ENCODE measurements around the gene PRLR. TPM values are rescaled to one million over a fixed set of nuclear protein-coding genes. Genes with fewer than 3 reads are reported as not detected.

The PRLR gene
- total and polyA plus RNA-seq, 2 of the 13 experiments (the other 11 are each of a cell fraction or from before 2014, with no cell fraction given) = 12.2 to 13.3 TPM

DNA sequence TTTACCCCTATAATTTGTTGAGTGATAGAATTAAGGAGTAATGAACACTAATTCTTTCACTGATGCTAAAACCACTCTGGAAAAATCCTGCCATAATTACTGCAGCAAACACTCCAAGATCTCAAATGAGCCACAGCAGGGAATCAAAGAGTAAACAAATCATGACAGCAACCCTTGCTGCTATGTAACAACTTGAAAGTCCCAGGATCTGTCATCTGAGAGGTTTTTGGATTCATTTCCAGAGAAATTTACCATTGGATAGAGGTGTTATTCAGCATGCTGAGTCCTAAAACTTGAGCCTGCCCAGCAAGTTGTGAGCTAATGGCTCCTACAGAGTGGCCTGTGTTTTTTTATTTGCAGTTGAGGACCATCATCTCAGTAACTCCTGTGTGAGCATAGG is 59.2 kb downstream of the PRLR start (continued):
- no peak for TF ChIP-seq DNMT3B (CRISPR knock-in tag; conservative IDR thresholded peaks at IDR 0.05)

DNA sequence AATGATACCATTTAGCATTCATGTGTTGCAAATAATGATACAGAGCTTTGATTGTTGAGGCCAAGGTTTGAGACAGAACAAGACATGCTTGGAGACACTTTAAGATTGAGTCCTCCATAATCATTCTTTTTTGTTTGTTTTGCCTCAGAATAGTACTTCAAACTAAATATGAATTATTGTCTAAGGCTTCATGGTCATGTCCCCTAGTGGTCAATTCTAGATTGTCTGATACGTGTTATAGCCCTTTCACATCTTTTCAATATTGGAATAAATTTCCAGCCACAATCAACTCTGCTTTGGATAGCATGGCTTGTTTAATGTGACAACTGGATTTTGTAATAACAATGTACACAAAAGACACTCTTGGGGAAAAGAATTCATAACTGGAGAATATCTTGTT is 64.2 kb downstream of the PRLR start:
- WGBS (ENCODE audit: low lambda C conversion rate) = 100% methylated on average over 1 of the region's 1 CpG
- FAIRE-seq = no peak
- H3K36me3 ChIP-seq (replicated peaks in 1 of 2; ENCODE audit: control insufficient read depth in 1 of 2, insufficient read depth in 2 of 2, low read length in 2 of 2) = no peaks in the 10 kb centered on the region
- no TSS peak for BruUV-seq (replicated peaks)
- H3K79me2 ChIP-seq (ENCODE audit: insufficient read depth, low read length) = no peaks in the 10 kb centered on the region
- in situ Hi-C loops (cut with HindIII; ENCODE audit: extremely low pct_ligation_motif_present, low pct_unique_long_range_greater_than_20kb) (no loop called here), intact Hi-C loops (cut with micrococcal nuclease; ENCODE audit: unreplicated experiment) (no loop called here)
- no peak overlapping the region for H3K9ac ChIP-seq (ENCODE audit: insufficient read depth, low read depth, low read length)
- DNase-seq (ENCODE audit: low spot score) = no peak
- ATAC-seq = no peak
- H2AFZ ChIP-seq (ENCODE audit: low read length) = no peak overlapping the region
- H3K4me1 ChIP-seq (ENCODE audit: insufficient read depth, low read length) = peaks cover 16% of the 10 kb centered on the region
- H3K27me3 ChIP-seq (ENCODE audit: control insufficient read depth in 1 of 2, insufficient read depth in 2 of 2, low read length in 2 of 2) = no peaks in the 10 kb centered on the region
- H3K27ac ChIP-seq (ENCODE audit: extremely low read length, insufficient read depth, low read length) = no peak overlapping the region
- H3K9me3 ChIP-seq (ENCODE audit: low read length) = no peaks in the 10 kb centered on the region
- POLR2A ChIA-PET = no interaction called here
- CTCF ChIA-PET (ENCODE audit: low intra/inter-chr PET ratio, low total read pairs) = no interaction called here
- H3K4me3 ChIP-seq (replicated peaks in 1 of 3; ENCODE audit: insufficient read depth in 1 of 3, low read depth in 2 of 3, low read length in 3 of 3) = no peak overlapping the region
- no peak overlapping the region for H3K4me2 ChIP-seq (ENCODE audit: low read depth, low read length)
- H4K20me1 ChIP-seq (ENCODE audit: insufficient read depth, low read length) = no peaks in the 10 kb centered on the region
- TF ChIP-seq, protein P1, sequence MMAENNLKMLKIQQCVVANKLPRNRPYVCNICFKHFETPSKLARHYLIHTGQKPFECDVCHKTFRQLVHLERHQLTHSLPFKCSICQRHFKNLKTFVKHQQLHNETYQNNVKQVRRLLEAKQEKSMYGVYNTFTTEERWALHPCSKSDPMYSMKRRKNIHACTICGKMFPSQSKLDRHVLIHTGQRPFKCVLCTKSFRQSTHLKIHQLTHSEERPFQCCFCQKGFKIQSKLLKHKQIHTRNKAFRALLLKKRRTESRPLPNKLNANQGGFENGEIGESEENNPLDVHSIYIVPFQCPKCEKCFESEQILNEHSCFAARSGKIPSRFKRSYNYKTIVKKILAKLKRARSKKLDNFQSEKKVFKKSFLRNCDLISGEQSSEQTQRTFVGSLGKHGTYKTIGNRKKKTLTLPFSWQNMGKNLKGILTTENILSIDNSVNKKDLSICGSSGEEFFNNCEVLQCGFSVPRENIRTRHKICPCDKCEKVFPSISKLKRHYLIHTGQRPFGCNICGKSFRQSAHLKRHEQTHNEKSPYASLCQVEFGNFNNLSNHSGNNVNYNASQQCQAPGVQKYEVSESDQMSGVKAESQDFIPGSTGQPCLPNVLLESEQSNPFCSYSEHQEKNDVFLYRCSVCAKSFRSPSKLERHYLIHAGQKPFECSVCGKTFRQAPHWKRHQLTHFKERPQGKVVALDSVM (CRISPR knock-in tag; IDR thresholded peaks at IDR 0.05) = no peak
- TF ChIP-seq KLF9 (CRISPR knock-in tag; IDR thresholded peaks at IDR 0.05; ENCODE audit: low read depth) (no peak), CREB1 (IDR thresholded peaks at IDR 0.05) (no peak), CREB1 (CRISPR knock-in tag; IDR thresholded peaks at IDR 0.05) (no peak), ZNF883 (CRISPR knock-in tag; IDR thresholded peaks at IDR 0.05; ENCODE audit: not compliant biosample characterization) (no peak), KLF13 (CRISPR knock-in tag; IDR thresholded peaks at IDR 0.05) (no peak), MZF1 (CRISPR knock-in tag; IDR thresholded peaks at IDR 0.05; ENCODE audit: borderline replicate concordance) (no peak)
- TF ChIP-seq, protein P2, sequence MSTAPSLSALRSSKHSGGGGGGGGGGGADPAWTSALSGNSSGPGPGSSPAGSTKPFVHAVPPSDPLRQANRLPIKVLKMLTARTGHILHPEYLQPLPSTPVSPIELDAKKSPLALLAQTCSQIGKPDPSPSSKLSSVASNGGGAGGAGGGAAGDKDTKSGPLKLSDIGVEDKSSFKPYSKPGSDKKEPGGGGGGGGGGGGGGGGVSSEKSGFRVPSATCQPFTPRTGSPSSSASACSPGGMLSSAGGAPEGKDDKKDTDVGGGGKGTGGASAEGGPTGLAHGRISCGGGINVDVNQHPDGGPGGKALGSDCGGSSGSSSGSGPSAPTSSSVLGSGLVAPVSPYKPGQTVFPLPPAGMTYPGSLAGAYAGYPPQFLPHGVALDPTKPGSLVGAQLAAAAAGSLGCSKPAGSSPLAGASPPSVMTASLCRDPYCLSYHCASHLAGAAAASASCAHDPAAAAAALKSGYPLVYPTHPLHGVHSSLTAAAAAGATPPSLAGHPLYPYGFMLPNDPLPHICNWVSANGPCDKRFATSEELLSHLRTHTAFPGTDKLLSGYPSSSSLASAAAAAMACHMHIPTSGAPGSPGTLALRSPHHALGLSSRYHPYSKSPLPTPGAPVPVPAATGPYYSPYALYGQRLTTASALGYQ (CRISPR knock-in tag; IDR thresholded peaks at IDR 0.05) = no peak
- TF ChIP-seq, protein P3, sequence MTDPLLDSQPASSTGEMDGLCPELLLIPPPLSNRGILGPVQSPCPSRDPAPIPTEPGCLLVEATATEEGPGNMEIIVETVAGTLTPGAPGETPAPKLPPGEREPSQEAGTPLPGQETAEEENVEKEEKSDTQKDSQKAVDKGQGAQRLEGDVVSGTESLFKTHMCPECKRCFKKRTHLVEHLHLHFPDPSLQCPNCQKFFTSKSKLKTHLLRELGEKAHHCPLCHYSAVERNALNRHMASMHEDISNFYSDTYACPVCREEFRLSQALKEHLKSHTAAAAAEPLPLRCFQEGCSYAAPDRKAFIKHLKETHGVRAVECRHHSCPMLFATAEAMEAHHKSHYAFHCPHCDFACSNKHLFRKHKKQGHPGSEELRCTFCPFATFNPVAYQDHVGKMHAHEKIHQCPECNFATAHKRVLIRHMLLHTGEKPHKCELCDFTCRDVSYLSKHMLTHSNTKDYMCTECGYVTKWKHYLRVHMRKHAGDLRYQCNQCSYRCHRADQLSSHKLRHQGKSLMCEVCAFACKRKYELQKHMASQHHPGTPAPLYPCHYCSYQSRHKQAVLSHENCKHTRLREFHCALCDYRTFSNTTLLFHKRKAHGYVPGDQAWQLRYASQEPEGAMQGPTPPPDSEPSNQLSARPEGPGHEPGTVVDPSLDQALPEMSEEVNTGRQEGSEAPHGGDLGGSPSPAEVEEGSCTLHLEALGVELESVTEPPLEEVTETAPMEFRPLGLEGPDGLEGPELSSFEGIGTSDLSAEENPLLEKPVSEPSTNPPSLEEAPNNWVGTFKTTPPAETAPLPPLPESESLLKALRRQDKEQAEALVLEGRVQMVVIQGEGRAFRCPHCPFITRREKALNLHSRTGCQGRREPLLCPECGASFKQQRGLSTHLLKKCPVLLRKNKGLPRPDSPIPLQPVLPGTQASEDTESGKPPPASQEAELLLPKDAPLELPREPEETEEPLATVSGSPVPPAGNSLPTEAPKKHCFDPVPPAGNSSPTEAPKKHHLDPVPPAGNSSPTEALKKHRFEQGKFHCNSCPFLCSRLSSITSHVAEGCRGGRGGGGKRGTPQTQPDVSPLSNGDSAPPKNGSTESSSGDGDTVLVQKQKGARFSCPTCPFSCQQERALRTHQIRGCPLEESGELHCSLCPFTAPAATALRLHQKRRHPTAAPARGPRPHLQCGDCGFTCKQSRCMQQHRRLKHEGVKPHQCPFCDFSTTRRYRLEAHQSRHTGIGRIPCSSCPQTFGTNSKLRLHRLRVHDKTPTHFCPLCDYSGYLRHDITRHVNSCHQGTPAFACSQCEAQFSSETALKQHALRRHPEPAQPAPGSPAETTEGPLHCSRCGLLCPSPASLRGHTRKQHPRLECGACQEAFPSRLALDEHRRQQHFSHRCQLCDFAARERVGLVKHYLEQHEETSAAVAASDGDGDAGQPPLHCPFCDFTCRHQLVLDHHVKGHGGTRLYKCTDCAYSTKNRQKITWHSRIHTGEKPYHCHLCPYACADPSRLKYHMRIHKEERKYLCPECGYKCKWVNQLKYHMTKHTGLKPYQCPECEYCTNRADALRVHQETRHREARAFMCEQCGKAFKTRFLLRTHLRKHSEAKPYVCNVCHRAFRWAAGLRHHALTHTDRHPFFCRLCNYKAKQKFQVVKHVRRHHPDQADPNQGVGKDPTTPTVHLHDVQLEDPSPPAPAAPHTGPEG (CRISPR knock-in tag; IDR thresholded peaks at IDR 0.05) = no peak
- TF ChIP-seq, protein P4, sequence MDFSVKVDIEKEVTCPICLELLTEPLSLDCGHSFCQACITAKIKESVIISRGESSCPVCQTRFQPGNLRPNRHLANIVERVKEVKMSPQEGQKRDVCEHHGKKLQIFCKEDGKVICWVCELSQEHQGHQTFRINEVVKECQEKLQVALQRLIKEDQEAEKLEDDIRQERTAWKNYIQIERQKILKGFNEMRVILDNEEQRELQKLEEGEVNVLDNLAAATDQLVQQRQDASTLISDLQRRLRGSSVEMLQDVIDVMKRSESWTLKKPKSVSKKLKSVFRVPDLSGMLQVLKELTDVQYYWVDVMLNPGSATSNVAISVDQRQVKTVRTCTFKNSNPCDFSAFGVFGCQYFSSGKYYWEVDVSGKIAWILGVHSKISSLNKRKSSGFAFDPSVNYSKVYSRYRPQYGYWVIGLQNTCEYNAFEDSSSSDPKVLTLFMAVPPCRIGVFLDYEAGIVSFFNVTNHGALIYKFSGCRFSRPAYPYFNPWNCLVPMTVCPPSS (IDR thresholded peaks at IDR 0.05) = no peak
- TF ChIP-seq, protein P5, sequence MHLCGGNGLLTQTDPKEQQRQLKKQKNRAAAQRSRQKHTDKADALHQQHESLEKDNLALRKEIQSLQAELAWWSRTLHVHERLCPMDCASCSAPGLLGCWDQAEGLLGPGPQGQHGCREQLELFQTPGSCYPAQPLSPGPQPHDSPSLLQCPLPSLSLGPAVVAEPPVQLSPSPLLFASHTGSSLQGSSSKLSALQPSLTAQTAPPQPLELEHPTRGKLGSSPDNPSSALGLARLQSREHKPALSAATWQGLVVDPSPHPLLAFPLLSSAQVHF (CRISPR knock-in tag; IDR thresholded peaks at IDR 0.05) = no peak
